ENCODE measurements around the gene UBR4.

GRCh38 chr1:19187852-19188251, 22.2 kb downstream of the UBR4 start:
- TF ChIP-seq FOSL1 (IDR thresholded peaks at IDR 0.05; ENCODE audit: low read depth) = no peak
- no peak for TF ChIP-seq CTCF (IDR thresholded peaks at IDR 0.05 in 2 of 3, conservative IDR thresholded peaks at IDR 0.05 in 1 of 3; ENCODE audit: borderline replicate concordance in 1 of 3, insufficient read depth in 1 of 3, low read depth in 2 of 3, low read length in 2 of 3)
- TF ChIP-seq POLR2A (IDR thresholded peaks at IDR 0.05; ENCODE audit: borderline replicate concordance, extremely low read depth, insufficient read depth, insufficient read length) = no peak
- no peak for TF ChIP-seq POLR2AphosphoS5 (IDR thresholded peaks at IDR 0.05; ENCODE audit: low read depth, low read length)
- no peak for TF ChIP-seq ZBTB33 (IDR thresholded peaks at IDR 0.05; ENCODE audit: extremely low read depth, insufficient replicate concordance, low read length)
- no peak for TF ChIP-seq EZH2phosphoT487 (IDR thresholded peaks at IDR 0.05; ENCODE audit: borderline replicate concordance)
- TF ChIP-seq EZH2 (IDR thresholded peaks at IDR 0.05) = no peak
- TF ChIP-seq RAD21 (IDR thresholded peaks at IDR 0.05; ENCODE audit: low read depth) = no peak
- no peak for TF ChIP-seq MAX (IDR thresholded peaks at IDR 0.05)
- no peak for TF ChIP-seq SIN3A (IDR thresholded peaks at IDR 0.05; ENCODE audit: low read depth)
- TF ChIP-seq CBX3 (IDR thresholded peaks at IDR 0.05; ENCODE audit: low read depth) = no peak
- TF ChIP-seq SP1 (IDR thresholded peaks at IDR 0.05; ENCODE audit: low read depth) = no peak
- no peak for TF ChIP-seq ZNF274 (IDR thresholded peaks at IDR 0.05; ENCODE audit: low read depth, low read length)
- no peak for TF ChIP-seq EGR1 (IDR thresholded peaks at IDR 0.05; ENCODE audit: low read depth)

Measured in HCT116 (cell line).